CD4-positive, alpha-beta T cell treated with Interleukin-1 beta for 1 hour (primary cell): ENCODE data around the gene KLK3.

Experiments used
- DNase-seq, 2 donors: peaks; one replicate each; pipeline ENCODE4 v3.0.0-alpha.2; 2020 to 2022

KLK3 gene

DNA sequence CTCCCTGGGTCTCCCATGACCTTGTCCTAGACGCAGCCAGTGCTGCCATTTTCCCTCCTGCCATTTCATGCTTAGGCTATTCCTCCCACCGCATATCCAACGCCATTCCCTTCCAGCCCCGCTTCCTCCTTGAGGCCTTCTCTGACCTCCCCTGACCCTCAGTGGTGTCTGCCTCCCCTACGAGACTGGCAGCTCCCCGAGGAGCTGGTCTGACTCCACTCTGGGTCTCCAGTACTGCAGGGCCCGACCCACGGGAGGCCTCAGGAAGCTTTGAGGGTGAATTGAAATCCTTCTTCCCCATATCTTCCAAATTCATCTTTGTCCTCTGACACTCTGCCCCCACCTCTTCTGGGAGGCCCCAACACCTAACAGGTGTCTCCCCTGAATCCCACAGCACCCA is 22.0 kb upstream of the KLK3 start:
- no peak for DNase-seq

DNA sequence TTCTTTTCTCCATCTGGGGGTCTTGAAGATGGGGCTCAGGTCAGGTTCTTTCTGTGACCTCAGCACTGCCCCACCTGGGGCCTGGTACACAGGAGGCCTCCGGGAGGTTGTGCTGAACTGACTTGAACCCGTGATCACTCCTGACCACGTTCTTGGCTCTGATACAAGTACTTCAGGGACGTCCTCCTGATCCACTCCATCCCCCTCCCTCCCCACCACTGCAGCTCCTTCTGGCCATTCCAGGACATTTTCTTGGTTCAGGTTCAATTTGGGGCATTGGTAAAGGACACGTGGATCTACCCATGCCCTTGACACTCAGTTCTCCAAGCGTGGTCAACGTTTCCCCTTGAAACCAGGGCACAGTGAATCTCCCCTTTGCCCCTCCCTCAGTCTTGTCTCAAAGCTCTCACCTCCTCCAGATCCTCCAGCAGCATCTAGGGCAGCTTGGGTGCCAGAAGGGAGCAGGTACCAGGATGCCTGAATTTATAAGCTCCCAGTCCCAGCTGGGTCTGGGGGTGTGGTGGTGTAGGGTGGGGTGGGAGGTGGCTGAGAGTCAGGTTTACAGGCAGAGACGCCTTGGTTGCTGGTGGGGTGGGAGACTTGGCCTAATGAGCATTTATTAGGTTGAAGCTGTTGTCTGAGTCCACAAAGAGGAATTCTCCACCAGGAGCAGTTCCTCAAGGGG is 21.5 kb upstream of the KLK3 start, which contains the start of gene KLK15:
Gene KLK15, minus strand, starts transcription at position 458 of the 685 bp plus-strand sequence. CDS start 2,082 bp downstream, outside the sequence.
- no peak for DNase-seq

DNA sequence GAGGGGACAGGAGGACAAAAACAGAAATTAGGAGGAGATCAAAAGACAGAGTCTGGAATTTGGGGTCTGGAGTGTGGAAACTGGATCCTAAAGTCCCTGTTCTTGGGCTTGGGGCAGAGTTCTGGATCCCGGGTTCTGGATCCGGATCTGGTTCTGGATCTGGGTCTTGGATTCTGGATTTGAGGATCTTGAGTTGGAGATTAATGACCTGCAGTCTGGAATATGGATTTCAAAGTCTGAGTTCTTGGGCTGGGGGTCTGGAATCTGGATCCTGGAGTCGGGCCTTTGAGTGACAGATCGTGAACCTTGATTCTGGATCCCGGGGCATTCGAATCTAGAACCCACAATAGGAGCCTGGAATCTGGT is 20.9 kb upstream of the KLK3 start:
- no peak for DNase-seq

DNA sequence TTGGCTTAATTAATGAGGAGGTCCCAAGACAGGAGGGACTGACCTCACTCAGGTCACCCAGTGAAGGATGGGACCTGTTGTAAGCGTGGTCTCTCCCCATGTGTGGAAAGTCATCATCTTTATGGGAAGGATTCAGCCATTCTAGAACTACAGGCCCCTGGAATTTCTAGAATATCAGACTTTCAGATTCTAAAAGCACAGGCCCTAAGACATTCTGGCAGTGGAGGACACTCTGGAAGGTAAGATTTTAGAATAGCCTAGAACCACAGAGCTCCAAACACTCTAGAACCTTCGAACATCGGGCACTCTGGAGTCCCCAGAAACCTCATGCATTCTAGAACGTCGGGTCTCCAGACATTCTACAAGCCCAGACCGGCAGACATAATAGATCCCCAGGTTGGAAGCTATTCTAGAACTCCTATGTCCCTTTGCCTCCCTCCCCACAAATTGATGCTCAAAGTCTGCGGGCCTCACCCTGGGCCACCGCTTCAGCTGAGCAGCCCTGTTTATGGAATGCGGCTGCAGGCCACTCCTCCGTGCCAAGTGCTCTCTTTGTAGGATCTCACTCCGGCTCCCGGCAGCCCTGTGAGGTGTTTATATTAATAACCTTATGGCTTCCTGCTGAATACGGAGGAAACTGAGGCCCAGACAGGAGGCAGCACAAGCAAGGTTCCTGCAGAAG is 19.5 kb upstream of the KLK3 start:
- DNase-seq: no peak

DNA sequence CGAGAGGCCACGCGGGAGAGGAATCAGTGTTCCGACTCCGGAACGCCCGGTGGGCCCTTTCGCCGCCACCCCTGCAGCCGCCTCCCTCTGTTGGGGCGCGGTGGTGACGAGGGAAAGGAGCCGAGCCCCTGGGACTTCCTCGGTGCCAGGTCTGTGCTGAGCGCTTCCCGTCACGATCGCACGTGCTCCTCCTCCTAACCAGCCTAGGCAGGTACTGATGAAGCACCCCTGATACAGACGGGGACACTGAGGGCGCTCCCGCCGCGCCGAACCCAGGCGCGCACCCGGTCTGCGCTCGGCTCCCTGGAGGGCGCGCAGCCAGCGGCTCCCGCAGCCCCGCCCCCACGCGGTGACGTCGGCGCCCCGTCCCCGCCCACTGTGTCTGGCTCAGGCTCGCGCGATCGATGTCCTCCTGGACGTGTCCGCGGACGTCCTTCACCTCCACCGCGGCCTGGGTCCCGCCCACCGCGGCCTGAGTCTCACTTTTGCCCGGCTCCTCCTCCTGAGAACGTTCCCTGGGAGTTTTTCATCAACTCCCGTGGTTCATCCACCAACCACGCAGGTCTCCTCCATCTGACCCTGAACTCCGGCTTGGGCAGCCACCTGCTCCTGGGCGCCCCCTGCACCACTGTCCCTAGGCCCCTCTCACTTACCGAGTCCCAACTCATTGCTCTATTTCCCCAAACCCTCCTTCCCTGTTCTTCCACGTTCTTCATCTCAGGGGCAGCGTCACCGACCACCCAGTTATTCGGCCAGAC is 18.8 kb upstream of the KLK3 start:
- peak; percentile 64 to 68 for DNase-seq

DNA sequence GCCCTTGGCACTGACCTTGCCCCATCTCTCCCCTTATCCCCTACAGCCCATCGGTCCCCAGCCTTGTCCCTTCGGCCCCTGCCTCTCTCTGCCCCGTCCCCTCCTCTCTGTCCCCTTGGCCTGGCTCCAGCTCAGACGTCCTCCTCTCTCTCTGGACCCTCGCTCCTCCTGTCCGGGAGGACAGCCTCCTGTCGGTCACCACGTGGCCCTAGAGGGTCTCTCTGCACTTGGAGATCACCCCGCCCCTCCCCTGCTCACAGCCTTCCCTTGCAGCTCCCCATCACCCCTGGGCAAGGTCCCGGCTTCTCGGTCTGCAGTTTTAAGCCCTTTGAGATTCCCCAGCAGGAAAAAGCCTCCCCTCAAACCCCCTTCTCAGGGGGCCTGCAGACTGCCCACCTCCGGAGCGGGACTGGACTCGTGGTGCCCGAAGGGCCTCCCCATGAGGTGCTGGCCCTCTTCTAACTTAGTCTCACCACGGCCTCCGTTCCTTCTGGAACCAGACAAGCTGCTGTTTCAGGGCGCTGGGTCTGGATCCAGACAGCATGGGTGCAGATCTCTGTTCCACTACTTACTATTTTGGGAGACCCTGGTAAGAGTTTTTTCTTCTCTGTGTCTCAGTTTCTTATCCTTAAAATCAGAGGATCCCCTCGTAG is 18.0 kb upstream of the KLK3 start:
- no peak for DNase-seq

DNA sequence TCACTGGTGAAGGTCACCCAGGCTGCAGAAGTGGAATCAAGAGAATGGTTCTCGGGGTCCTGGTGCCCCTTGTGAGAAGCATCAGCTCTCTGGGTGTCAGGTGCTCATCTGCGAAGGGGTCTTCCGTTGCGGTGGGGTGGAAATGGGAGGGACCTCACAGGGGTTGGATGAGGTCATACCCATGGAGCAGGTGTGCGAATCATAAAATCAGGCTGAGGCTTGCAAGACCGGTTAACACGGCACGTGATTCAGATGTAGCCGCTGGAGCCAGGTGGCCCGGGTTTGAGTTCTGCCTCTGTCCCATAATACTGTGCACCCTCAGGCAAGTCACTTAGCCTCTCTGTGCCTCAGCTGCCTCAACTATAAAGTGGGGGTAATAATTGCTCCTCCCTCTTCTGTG is 17.4 kb upstream of the KLK3 start:
- DNase-seq: no peak

DNA sequence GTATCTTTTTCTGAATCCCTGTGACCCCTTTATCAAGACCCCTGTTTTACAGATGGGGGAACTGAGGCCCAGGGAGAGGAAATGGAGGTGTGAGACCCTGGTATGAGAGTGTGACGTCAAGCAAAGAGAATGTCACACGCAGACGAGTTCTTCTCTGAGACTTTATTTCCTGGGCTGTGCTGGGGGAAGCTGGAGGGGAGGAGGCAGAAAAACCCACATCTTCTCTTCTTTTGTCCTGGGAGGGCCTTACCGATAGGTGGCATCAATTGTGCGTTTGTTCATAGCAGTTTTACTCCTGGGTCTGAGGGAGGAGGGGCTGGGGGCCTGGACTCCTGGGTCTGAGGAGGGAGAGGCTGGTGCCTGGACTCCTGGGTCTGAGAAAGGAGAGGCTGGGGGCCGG is 16.5 kb upstream of the KLK3 start:
- no peak for DNase-seq

DNA sequence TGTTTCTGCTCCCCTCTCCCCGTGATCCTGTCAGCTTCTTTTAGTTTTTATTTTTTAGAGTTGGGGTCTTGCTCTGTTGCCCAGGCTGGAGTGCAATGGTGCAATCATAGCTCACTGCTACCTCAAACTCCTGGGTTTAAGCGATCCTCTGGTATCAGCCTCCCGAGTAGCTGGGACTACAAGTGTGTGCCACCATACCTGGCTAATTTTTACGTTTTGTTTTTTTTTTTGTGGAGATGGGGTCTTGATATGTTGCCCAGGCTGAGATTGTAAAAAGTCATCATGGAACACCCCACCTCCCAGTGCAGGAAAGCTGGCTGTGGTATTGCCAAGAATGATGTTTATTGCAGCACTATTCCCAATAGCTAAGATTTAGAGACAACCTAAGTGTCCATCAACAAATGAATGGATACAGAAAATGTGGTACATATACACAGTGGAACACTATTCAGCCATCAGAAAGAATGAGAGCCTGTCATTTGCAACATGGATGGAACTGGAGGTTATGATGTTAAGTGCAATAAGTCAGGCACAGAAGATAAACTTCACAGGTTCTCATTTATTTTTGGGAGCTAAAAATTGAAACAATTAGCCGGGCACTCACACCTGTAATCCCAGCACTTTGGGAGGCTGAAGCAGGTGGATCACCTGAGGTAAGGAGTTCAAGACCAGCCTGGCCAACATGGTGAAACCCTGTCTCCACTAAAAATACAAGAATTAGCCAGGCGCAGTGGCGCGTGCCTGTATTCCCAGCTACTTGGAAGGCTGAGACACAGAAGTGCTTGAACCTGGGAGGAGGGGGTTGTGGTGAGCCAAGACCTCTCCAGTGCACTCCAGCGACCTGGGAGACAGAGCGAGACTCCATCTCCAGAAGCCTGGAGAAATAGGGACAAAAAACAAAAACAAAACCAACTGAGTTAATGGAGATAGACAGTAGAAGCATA is 14.7 kb upstream of the KLK3 start:
- no peak for DNase-seq

DNA sequence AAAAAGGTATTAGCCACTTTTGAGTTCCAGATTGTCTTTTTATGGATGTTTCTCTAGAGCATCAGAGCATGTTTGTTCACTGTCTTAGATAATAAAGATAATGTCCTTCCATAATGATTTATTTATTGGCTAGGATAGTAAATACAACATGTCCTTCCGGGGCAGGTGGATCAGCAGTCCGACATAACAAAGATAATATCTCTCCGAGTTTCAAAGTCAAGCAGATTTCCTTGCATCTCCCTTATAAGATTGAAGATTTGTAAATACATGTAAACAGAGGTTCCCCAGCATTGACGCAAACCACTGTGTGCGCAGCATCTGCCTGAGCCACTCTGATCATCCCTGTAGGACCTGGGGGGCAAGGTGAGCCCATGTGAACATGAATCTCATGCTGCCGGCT is 12.6 kb upstream of the KLK3 start:
- no peak for DNase-seq

DNA sequence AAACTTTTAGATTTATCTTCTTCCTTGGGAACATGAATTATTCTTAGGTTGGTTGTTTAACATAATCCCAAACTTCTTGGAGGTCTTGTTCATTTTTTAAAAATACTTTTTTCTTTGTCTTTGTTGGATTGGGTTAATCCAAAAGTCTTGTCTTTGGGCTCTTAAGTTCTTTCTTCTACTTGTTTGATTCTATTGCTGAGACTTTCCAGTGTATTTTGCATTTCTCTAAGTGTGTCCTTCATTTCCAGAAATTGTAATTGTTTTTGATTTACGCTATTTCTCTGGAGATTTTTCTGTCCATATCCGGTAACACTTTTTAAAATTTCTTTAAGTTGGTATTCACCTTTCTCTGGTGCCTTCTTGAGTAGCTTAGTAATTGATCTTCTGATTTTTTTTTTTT is 11.5 kb upstream of the KLK3 start:
- DNase-seq: no peak

DNA sequence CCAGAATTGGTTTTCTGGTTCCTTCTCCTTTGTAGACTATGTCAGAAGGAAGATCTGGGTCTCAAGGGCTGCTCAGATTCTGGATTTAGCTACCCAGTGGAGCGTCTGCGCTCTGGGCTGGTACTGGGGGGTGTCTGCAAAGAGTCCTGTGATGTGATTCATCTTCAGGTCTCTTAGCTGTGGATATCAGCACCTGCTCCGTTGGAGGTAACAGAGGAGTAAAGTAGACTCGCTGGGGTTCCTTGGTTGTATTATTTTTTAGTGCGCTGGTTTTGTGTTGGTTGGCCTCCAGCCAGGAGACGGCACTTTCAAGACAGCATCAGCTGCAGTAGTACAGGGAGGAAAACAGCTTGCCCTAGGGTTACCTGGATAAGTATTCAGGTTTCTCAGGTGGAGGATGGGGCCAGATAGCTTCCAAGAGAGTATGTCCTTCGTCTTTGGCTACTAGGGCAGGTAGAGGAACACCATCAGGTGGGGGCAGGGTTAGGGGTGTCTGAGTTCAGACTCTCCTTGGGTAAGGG is 11.0 kb upstream of the KLK3 start:
- no peak for DNase-seq

DNA sequence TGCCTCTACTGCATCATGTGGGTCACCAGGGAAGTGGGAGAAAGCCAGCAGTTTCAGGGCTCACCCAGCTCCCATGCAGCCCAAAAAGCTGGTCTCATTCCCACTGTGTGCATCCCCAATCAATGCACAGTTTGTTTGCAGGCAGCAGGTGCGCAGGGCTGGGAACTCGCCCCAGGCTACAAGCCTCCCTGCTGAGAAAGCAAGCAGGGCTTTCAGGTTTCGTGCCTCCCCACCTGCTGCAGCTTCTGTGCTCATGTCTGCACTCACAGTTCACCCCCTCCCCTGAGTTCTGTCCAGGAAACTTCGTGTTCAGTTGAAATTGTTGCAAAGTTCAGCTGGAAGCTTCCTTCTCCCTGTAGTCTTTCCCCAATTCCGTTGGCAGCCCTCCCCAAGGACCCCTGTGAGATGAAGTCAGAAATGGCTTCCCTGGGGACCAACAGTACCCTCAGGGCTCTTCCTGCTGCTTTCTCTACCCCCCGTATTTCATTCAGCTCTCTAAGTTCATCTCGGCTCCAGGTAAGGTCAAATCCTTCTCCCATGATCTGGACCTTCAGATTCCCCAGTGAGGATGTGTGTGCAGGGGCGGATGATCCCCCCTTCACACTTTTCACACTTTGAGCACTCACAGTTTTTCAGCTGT is 10.3 kb upstream of the KLK3 start:
- DNase-seq: no peak

DNA sequence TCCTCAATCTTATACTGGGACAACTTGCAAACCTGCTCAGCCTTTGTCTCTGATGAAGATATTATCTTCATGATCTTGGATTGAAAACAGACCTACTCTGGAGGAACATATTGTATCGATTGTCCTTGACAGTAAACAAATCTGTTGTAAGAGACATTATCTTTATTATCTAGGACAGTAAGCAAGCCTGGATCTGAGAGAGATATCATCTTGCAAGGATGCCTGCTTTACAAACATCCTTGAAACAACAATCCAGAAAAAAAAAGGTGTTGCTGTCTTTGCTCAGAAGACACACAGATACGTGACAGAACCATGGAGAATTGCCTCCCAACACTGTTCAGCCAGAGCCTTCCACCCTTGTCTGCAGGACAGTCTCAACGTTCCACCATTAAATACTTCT is 4.0 kb upstream of the KLK3 start:
- DNase-seq: no peak

DNA sequence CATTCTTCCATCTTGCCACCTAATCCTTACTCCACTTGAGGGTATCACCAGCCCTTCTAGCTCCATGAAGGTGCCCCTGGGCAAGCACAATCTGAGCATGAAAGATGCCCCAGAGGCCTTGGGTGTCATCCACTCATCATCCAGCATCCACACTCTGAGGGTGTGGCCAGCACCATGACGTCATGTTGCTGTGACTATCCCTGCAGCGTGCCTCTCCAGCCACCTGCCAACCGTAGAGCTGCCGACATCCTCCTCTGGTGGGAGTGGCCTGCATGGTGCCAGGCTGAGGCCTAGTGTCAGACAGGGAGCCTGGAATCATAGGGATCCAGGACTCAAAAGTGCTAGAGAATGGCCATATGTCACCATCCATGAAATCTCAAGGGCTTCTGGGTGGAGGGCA is 3.1 kb upstream of the KLK3 start:
- DNase-seq: no peak

DNA sequence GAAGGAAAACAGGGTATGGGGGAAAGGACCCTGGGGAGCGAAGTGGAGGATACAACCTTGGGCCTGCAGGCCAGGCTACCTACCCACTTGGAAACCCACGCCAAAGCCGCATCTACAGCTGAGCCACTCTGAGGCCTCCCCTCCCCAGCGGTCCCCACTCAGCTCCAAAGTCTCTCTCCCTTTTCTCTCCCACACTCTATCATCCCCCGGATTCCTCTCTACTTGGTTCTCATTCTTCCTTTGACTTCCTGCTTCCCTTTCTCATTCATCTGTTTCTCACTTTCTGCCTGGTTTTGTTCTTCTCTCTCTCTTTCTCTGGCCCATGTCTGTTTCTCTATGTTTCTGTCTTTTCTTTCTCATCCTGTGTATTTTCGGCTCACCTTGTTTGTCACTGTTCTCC is 2.7 kb downstream of the KLK3 start:
- DNase-seq: no peak

DNA sequence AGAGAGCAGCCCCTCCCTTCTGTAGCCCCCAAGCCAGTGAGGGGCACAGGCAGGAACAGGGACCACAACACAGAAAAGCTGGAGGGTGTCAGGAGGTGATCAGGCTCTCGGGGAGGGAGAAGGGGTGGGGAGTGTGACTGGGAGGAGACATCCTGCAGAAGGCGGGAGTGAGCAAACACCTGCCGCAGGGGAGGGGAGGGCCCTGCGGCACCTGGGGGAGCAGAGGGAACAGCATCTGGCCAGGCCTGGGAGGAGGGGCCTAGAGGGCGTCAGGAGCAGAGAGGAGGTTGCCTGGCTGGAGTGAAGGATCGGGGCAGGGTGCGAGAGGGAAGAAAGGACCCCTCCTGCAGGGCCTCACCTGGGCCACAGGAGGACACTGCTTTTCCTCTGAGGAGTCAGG is 4.2 kb downstream of the KLK3 start:
- no peak for DNase-seq

DNA sequence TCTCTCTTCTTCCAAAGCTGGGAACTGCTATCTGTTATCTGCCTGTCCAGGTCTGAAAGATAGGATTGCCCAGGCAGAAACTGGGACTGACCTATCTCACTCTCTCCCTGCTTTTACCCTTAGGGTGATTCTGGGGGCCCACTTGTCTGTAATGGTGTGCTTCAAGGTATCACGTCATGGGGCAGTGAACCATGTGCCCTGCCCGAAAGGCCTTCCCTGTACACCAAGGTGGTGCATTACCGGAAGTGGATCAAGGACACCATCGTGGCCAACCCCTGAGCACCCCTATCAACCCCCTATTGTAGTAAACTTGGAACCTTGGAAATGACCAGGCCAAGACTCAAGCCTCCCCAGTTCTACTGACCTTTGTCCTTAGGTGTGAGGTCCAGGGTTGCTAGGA is 5.1 kb downstream of the KLK3 start:
- DNase-seq: no peak

DNA sequence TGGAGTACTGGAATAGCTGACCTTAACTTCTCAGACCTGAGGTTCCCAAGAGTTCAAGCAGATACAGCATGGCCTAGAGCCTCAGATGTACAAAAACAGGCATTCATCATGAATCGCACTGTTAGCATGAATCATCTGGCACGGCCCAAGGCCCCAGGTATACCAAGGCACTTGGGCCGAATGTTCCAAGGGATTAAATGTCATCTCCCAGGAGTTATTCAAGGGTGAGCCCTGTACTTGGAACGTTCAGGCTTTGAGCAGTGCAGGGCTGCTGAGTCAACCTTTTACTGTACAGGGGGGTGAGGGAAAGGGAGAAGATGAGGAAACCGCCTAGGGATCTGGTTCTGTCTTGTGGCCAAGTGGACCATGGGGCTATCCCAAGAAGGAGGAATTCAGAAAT is 6.3 kb downstream of the KLK3 start:
- no peak for DNase-seq

DNA sequence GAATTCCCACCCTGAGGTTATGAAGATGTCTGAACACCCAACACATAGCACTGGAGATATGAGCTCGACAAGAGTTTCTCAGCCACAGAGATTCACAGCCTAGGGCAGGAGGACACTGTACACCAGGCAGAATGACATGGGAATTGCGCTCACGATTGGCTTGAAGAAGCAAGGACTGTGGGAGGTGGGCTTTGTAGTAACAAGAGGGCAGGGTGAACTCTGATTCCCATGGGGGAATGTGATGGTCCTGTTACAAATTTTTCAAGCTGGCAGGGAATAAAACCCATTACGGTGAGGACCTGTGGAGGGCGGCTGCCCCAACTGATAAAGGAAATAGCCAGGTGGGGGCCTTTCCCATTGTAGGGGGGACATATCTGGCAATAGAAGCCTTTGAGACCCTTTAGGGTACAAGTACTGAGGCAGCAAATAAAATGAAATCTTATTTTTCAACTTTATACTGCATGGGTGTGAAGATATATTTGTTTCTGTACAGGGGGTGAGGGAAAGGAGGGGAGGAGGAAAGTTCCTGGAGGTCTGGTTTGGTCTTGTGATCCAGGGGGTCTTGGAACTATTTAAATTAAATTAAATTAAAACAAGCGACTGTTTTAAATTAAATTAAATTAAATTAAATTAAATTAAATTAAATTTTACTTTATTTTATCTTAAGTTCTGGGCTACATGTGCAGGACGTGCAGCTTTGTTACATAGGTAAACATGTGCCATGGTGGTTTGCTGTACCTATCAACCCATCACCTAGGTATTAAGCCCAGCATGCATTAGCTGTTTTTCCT is 7.0 kb downstream of the KLK3 start:
- DNase-seq: no peak

DNA sequence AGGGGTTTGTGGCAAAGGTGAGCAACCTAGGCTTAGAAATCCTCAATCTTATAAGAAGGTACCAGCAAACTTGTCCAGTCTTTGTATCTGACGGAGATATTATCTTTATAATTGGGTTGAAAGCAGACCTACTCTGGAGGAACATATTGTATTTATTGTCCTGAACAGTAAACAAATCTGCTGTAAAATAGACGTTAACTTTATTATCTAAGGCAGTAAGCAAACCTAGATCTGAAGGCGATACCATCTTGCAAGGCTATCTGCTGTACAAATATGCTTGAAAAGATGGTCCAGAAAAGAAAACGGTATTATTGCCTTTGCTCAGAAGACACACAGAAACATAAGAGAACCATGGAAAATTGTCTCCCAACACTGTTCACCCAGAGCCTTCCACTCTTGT is 14.8 kb downstream of the KLK3 start:
- no peak for DNase-seq
